HG02870 (cell line): Measurements from ENCODE around the gene OLFM1.
"Not testable (repeated sequence)": the region's sequence is repeated elsewhere in the genome, so short reads cannot be mapped to it uniquely, and the experiment has no call there.

Source experiments
- ATAC-seq: cut with Tn5 transposase; IDR thresholded peaks from one replicate; pipeline ENCODE4 v1.9.1; 2021; ENCODE audit warnings: mild to moderate bottlenecking, moderate library complexity; ENCODE audit not compliant: unreplicated experiment

OLFM1 gene

DNA sequence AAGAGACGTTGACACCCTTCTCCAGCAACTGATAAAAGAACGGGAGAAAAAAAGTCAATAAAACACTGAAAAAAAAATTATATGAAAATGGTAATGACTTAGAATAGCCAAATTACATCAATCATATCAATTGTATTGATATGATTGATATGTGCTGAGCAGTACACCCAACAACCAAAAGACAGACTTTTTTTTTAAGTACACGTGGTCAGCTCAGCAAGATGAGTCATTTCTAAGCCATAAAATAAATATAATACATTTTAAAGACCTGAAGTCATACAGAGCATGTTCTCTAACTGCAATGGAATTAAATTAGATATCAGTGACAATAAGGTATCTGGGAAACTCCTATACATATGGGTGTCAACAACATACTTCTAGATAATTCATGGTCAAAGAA is 30.9 kb upstream of the OLFM1 start:
- no peak for ATAC-seq

DNA sequence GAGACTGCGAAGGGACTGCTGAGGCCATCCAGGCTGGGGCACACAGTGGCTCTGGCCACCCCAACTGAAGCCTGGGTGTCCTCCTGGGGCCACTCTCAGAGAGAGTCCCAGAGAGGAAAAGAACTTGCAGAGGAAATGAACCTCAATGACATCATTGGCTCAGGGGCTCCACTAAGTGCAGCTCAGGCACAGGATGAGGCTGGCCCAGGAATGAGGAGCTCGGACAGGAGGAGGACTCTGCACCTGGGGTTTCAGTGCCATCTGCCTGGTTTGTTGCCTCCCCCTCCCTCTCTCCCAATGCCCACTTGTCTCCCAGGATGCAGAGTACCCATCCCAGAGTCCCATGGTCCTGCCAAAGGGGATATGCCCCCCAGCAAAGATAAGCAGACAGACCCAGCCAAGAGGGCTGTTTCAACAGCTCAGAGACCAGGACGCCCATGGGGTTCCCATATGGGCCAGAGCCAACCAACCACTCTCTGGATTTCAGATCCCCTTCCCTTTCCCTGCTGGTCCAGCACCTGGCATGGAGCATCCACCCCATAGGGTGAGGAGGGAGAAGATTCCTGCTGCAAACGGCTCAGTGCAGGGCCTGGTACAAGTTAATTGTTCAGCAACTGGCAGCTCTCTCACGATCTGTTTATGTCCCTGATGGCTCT is 26.9 kb upstream of the OLFM1 start:
- ATAC-seq, result no peak

DNA sequence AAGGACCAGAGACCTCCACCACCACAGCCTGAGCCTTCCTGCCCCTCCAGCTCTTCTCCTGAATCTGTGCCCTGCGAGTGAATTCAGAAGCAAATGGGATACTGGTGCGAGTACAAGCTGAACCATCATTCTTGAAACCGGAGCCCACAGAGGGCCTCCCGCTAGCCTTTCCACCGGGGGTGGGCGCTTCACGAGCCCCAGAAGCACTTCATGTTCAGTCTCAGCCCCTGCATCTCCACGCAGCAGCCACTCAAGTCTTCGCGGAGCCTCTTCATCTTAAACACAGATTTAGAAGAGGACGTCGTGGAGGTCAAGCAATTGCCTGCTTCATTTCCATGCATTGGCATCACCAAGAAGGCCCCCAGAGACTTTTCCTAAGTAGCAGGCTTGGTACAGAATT is 26.0 kb upstream of the OLFM1 start:
- ATAC-seq, result no peak

DNA sequence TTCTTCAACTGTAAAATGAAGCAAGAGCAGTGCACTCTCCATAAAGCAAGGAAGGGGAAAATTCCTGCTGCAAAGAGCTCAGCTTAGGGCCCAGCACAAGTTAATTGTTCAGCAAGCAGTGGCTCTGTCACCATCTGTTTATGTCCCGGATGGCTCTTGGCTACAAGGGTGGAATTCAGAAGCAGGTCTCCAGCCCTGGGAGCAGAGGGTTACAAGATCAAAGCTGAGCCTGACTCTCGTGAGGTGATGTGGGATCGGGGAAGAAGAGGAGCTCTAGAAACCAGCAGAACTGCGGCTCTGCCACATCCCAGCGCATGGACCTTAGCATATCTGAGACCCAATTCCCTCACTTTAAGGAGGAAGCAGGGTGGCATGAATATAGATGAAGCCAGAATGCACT is 25.2 kb upstream of the OLFM1 start:
- no peak for ATAC-seq

DNA sequence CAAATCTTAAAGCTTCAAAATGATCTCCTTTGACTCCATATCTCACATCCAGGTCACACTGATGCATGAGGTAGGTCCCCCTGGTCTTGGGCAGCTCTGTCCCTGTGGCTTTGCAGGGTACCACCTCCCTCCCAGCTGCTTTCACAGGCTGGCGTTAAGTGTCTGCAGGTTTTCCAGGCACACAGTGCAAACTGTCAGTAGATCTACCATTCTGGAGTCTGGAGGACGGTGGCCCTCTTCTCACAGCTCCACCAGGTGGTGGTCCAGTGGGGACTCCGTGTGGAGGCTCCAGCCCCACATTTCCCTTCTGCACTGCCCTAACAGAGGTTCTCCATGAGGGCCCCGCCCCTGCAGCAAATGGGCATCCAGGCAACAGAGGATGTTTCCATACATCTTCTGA is 24.0 kb upstream of the OLFM1 start:
- not testable (repeated sequence) for ATAC-seq

DNA sequence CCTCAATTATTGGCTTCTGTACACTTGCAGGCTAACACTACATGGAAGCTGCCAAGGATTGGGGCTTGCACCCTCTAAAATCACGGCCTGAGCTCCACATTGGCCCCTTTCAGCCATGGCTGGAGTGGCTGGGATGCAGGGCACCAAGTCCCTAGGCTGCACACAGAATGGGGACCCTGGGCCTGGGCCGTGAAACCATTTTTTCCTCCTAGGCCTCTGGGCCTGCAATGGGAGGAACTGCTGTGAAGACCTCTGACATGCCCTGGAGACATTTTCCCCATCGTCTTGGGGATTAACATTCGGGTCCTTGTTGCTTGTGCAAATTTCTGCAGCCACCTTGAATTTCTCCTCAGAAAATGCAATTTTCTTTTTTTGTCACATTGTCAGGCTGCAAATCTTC is 23.6 kb upstream of the OLFM1 start:
- not testable (repeated sequence) for ATAC-seq

DNA sequence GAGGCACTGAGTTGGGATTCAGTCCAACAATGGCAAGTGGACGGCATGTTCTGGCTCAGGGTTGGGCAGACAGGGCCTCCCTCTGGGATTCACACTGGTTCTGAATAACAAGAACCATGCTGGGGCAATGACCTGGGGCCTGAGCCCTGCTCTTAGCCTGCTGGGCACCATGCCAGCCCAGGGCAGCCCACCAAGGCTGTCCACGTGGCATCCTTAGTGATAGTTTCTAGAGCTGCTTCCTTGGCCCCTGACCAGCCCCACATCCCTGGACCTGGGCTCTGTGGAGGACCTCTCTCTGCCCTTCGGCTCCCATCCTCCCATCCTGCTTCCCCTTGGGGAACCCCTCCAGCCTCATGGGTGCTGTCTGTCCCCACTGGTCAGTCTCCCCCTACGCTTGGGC is 22.3 kb upstream of the OLFM1 start:
- ATAC-seq, result no peak

DNA sequence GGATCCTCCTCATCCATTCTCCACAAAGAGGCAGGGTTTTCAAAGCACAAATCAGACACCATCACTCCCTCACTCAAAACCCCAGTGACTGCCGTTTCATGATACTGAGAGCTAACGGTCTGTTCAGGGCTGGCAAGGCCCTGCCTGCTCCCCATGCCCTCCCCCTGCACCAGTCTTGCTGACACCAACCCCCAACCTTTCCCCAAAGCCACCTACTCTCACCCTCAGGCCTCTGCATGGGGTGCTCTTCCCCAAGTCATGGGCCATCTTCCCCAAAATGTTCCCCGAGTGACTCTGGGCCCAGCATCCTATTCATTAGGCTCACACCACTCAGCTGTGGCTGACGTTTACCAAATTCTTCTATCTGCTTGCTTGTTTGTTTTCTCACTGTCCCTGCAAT is 21.7 kb upstream of the OLFM1 start:
- ATAC-seq, result no peak

DNA sequence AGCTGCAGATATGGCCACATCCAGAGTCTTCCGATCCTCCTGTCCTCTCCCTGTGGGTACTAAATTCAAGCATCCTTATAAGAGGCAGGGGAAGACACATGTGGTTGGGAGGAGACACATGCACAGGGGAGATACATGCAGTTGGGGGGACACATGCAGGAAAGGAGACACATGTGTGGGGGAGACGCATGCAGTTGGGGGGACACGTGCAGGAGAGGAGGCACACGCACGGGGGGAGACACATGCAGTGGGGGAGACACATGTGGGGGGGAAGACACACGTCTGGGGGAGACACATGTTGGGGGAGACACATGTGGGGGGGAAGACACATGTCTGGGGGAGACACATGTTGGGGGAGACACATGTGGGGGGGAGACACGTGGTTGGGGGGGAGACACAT is 21.2 kb upstream of the OLFM1 start:
- ATAC-seq, result no peak

DNA sequence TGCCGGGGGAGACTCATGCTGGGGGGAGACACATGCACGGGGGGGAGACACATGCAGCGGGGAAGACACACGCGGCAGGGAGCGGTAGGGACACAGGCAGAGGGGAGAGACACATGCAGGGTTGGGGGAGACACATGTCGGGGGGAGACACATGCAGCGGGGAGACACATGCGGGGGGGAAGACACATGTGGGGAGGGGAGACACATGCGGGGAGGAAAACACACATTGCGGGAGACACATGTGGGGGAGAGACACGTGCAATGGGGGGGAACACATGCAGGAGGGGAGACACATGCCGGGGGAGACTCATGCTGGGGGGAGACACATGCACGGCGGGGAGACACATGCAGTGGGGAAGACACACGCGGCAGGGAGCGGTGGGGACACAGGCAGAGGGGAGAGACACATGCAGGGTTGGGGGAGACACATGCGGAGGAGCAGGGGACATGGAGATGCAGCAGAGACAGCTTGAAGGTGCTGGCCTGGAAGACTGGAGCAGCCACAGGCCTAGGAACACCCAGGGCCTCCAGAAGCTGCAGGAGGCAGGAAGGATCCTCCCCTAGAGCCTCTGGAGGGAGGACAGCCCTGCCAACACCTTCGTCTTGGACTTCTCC is 20.3 kb upstream of the OLFM1 start:
- no peak for ATAC-seq

DNA sequence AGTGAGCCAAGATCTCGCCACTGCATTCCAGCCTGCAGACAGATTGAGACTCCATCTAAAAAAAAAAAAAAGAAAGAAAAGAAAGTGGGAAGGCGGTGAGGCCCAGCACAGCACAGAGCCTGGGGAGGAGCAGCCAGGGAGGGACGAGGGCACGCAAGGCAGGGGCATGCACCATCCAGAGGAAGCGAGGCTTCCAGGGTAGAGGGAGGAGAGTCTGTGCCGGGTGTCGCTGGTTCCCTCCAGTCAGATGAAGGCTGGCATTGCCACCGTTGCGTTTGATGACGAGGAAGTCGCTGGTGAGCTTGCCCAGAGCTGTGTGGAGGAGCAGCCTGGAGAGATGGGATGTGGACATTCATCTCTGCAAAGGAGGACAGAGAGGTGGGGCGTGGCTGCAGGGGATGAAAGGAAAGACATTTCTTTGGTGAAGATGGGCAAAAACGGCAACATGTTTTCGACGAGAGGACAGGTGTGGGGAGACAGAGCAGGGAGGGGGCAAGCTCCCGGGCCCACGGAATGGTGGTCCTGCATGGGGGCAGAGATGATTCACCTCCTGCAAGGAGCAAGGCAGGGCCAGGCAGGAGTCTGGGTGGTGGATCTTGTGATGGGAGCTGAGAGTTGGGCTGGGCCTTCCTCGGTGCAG is 18.6 kb upstream of the OLFM1 start:
- no peak for ATAC-seq

DNA sequence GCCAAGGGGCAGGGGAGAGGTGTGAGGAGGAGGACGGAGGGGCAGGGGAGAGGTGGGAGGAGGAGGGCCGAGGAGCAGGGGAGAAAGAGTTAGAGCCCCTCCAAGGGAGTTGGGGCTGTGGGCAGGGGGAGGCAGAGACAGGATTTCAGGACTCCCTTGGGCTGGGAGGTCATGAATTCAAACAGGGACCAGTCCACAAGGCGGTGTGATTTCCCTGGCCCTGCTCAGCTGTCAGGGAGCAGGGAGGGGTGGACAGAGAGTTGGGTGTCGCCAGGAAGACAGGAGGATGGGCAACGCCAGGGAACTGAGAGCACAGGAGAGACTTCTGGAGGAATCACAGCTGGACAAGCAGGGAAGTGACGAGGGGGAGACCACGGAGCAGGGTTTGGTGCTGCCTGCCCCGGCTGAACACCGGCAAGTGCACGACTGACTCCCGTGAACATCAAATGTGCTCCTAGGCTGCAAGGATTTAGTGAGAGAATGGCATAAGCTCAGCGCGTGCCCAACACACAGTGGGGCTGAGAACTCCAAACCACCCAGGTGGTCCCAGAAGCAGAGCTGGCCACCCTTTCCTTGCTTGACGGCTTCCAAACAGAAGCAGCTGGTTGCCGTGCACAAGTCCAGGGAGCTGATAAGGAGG is 17.8 kb upstream of the OLFM1 start:
- ATAC-seq, result no peak

DNA sequence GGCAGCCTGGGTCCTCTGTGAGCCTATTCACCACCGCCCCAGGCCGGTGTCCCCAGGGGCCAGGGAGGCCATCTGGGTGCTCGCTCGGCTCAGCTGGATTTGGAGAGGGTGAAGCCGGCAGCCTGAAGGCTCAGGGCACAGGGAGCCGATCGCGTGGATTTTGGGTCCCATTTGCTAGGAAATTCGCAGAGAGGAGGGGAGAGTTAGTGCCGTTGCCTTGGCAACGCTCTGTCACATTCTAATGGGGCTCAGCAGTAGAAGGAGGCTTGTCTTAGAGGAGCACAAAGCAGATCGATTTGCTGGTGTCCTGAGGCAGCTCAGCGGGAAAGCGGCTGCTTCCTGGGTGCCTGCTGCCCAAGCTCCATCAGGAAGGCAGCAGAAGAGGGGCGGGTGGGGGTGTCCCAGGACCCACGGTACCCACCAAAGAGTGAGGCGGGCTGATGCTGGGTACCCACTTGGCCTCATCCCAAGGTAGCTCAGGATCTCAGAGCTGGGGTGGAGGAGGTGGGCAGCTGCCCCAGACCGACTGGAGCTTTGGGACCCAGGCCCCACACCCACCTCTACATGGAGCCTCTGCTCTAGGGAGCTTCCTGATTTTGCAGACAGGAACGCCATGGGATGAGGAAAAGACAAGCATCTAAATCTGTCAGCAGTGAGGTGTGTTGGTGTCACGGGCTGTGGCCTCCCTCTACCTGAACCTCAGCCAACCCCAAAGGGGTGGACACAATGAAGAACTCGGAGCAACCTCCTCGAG is 17.1 kb upstream of the OLFM1 start:
- no peak for ATAC-seq

DNA sequence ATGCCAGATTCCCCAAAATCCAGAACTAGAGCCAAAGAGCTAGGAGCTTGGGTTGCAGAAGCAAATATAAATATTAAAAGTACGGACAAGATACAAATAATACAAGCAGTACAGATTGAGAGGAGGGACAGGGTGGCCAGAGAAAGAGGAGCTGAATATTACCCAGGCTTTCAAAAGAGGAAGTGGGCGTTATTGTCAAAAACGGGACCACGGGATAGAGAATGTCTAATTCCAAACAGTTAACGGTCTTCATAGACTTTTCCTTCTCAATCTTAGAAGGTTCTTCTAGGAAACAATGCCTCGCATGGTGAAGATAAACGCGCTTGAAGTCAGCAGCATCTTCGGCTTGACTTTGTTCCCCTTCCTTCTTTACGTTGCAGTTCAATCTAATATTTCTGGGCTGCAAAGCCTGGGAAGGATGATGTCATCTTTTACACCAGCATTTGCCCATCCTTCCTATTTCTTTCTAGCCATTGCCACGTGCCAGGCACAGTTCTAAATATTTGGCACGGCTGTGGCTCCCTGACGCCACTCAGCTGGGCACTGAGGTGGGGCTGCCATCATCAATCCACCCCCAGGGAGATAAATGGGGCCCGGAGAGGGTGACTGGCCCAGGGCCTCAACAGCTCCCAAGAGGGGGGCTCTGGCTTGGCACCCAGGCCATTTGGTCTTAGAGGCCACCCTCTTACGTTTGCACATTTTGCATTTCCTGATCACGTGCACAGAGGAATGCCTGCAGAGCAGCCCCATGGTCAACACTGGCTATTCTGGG is 16.3 kb upstream of the OLFM1 start:
- no peak for ATAC-seq

DNA sequence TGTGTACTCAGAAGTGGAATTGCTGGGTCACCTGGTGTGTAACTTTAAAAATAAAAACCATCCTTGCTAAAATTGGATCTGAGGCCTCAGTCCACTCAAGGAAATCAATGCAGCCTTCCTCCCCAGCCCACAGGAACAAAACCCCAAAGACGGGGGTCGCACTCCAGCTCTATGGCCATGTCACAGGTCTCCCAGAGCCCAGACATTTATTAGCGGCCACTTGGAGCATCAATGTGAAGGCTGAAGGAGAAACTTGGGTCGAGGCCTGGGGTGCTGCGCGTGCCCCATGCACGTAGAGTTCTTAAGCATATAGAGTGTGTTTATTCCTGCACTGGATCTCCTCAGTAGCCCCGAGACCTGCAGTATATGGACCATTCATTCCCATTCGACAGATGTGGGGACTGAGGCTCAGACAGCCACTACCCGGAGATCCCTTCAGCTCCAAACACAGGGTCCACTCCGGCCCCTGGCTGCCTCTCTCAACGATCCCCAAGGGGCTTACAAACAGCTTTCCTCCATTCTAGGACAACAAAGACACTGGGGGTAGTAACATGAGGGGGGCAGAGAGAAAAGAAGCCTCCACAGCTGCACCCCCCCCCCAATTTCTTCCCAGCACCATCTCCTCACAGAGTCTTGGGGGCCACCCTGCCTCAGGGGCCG is 14.3 kb upstream of the OLFM1 start:
- ATAC-seq, result no peak

DNA sequence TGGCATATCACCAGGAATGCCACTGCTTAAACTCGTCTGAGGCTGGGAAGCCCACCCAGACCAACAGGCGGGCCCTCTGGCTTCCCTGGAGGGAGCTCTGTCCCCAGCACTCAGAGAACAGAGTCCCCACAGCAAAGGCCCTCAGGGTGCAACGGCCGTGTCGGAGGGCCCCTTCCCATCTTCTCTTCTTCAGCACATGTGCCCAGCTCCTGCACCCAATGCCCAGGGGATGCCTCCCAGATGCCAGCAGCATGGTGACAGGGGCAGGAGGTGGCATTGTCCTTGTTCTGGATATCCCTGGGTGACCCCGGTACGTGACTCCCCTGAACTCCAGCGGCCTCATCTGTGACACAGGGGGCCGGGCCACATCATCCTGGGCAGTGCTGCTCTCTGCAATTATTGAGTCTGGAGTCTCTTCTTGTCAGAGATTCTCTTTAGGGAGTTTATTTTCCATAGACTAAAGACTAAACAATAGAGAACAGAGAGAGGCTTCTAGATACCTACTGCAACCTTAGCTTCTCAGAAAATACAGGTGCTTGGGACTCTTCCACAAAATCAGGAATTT is 13.6 kb upstream of the OLFM1 start:
- no peak for ATAC-seq

DNA sequence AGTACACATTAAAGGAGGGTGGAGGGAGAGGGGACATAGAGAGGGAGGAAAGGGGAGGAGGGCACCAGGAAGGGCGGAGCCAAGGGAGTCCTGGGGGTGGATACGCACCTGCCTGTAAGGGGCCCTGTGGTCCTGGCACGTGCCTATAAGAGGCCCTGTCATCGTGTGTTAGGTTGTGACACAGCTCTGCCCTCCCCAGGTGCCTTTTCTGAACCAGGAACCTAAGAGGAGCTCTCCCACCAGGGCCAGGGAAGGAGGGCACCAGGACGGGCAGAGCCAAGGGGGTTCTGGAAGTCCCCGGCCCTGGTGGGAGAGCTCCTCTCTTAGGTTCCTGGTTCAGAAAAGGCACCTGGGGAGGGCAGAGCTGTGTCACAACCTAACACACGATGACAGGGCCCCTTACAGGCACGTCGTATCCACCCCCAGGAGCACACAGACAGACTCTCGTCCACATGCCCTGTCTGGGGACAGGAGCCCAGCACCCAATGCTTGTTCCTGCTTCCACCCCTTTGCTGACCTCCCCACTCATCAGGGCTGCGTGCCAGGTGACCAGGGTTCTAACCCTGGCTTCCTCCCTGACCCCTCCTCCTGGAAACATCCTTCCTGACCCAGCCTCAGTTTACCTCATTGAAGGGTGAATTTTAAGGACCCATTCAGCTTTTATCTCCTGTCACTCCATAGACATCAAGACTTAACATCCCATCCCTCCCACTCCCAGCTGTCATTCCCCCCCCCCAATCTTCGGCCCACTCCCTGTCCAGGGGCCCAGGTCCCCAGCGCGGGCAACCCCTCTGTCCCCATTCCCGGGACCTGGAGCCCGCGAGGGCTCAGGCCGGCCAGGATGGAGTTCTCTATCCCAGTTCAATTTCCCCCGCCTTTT is 12.9 kb upstream of the OLFM1 start:
- no peak for ATAC-seq

DNA sequence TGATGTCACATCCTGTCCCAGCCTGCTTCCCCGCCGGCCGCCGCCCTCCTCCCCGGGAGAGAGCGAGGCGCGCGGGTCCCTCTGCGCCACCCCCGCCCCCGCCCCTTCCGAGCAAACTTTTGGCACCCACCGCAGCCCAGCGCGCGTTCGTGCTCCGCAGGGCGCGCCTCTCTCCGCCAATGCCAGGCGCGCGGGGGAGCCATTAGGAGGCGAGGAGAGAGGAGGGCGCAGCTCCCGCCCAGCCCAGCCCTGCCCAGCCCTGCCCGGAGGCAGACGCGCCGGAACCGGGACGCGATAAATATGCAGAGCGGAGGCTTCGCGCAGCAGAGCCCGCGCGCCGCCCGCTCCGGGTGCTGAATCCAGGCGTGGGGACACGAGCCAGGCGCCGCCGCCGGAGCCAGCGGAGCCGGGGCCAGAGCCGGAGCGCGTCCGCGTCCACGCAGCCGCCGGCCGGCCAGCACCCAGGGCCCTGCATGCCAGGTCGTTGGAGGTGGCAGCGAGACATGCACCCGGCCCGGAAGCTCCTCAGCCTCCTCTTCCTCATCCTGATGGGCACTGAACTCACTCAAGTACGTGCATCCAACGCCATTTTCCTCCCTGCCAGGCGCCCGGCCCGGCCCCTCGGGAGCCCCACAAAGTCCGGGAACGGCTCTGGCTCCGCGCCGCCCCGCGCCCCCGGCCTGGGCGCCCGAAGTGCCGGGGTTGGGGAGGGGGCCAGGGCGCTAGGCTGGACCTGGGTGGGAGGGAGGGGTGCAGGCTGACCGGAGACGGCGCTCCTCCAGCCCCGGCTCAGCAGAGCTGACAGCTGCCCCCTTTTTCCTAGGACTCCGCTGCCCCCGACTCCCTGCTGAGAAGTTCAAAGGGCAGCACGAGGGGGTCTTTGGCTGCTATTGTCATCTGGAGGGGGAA is 12.0 kb upstream of the OLFM1 start:
- ATAC-seq, result no peak
